Activated CD8-positive, alpha-beta T cell treated with anti-CD3 and anti-CD28 coated beads for 36 hours (primary cell): ENCODE data around the gene PRR20G. TPM values are rescaled to one million over a fixed set of nuclear protein-coding genes. Genes with fewer than 3 reads are reported as not detected.

Experiments used
- ATAC-seq: fragments of 200-7000 bp; cut with Tn5 transposase; one replicate; pipeline ENCODE4 v1.10.0; 2021; ENCODE audit warnings: mild to moderate bottlenecking, moderate library complexity
- CTCF ChIA-PET: fragments of 350-600 bp; sonication (Branson Sonifier 250); formaldehyde crosslinking; loops from one replicate; lab custom pipeline; 2021; ENCODE audit warnings: antibody characterized with exemption; lab: Charles Lee
- POLR2A ChIA-PET: fragments of 350-600 bp; sonication (Branson Sonifier 250); formaldehyde crosslinking; loops from one replicate; lab custom pipeline; 2021; ENCODE audit warnings: antibody characterized with exemption; lab: Charles Lee
- DNase-seq: peaks from one replicate; pipeline ENCODE4 v3.0.0-alpha.2; 2020
- H3K27ac Mint-ChIP-seq: one replicate; pipeline ENCODE4 v1.8.0; 2021; ENCODE audit warnings: mild to moderate bottlenecking, mixed read lengths
- H3K27me3 Mint-ChIP-seq: one replicate; pipeline ENCODE4 v1.8.0; 2021; ENCODE audit warnings: mixed read lengths
- H3K36me3 Mint-ChIP-seq: one replicate; pipeline ENCODE4 v1.8.0; 2021; ENCODE audit warnings: low read depth, mixed read lengths
- H3K4me1 Mint-ChIP-seq: one replicate; pipeline ENCODE4 v1.8.0; 2021; ENCODE audit warnings: low read depth, mixed read lengths
- H3K4me3 Mint-ChIP-seq: one replicate; pipeline ENCODE4 v1.8.0; 2021; ENCODE audit warnings: mild to moderate bottlenecking, moderate library complexity, mixed read lengths
- H3K9me3 Mint-ChIP-seq: one replicate; pipeline ENCODE4 v1.8.0; 2021; ENCODE audit warnings: mixed read lengths
- CTCF ChIP-seq: fragments of 200-600 bp; IDR thresholded peaks from one replicate; pipeline ENCODE4 v1.8.0; 2022; ENCODE audit warnings: antibody characterized with exemption, mild to moderate bottlenecking
- intact Hi-C: fragments of 100-400 bp; cut with micrococcal nuclease; formaldehyde crosslinking; loops from one replicate; pipeline ENCODE4 v1.10.0; 2022
- total RNA-seq, 2 experiments: library from RNA; stranded (reverse); gene quantifications; one replicate each; pipeline ENCODE4 v1.2.3, GENCODE V29; 2021

The PRR20G gene
- total RNA-seq, 2 experiments from 2014 or later = not detected

- Mint-ChIP-seq H3K4me1 (no peaks in the 10 kb centered on the region), H3K9me3 (peaks cover 10% of the 10 kb centered on the region), H3K27me3 (peaks cover 8% of the 10 kb centered on the region), H3K36me3 (peaks cover 1% of the 10 kb centered on the region), H3K4me3 (no peak overlapping the region), H3K27ac (no peak overlapping the region)
- intact Hi-C loops = no loop called here
- ChIA-PET CTCF (no interaction called here), POLR2A (no interaction called here)
- TF ChIP-seq CTCF = no peak
- ATAC-seq (no peak), DNase-seq (no peak)
Measured at GRCh38 chr3:127328421-127328820, 40.6 kb upstream of the PRR20G start.

GRCh38 chr3:127326341-127326740 is 38.5 kb upstream of the PRR20G start:
- peaks cover 7% of the 10 kb centered on the region for H3K27me3 Mint-ChIP-seq
- no peak for TF ChIP-seq CTCF
- ChIA-PET POLR2A (no interaction called here), CTCF (no interaction called here)
- intact Hi-C loops = no loop called here
- ATAC-seq = no peak
- no peak overlapping the region for H3K4me3 Mint-ChIP-seq
- peaks cover 1% of the 10 kb centered on the region for H3K36me3 Mint-ChIP-seq
- H3K27ac Mint-ChIP-seq = no peak overlapping the region
- peaks cover 7% of the 10 kb centered on the region for H3K9me3 Mint-ChIP-seq
- no peaks in the 10 kb centered on the region for H3K4me1 Mint-ChIP-seq
- DNase-seq = no peak

- CTCF ChIA-PET = no interaction called here
- Mint-ChIP-seq H3K4me1 (no peaks in the 10 kb centered on the region), H3K4me3 (no peak overlapping the region), H3K36me3 (peaks cover 1% of the 10 kb centered on the region), H3K27me3 (peaks cover 9% of the 10 kb centered on the region), H3K27ac (no peak overlapping the region), H3K9me3 (peaks cover 7% of the 10 kb centered on the region)
- DNase-seq (no peak), ATAC-seq (no peak)
- intact Hi-C loops = no loop called here
- no peak for TF ChIP-seq CTCF
- POLR2A ChIA-PET = no interaction called here
Measured at GRCh38 chr3:127325629-127325961, 37.7 kb upstream of the PRR20G start.

- TF ChIP-seq CTCF = no peak
- ATAC-seq (no peak), DNase-seq (no peak)
- H3K27me3 Mint-ChIP-seq = peaks cover 6% of the 10 kb centered on the region
- H3K4me1 Mint-ChIP-seq = no peaks in the 10 kb centered on the region
- peaks cover 5% of the 10 kb centered on the region for H3K9me3 Mint-ChIP-seq
- ChIA-PET CTCF (no interaction called here), POLR2A (no interaction called here)
- intact Hi-C loops = no loop called here
- no peaks in the 10 kb centered on the region for H3K36me3 Mint-ChIP-seq
- H3K4me3 Mint-ChIP-seq = no peak overlapping the region
- no peak overlapping the region for H3K27ac Mint-ChIP-seq
Measured at GRCh38 chr3:127324913-127325628, 37.2 kb upstream of the PRR20G start.

GRCh38 chr3:127324076-127324475 is 36.2 kb upstream of the PRR20G start:
- ATAC-seq (no peak), DNase-seq (no peak)
- Mint-ChIP-seq H3K4me3 (no peak overlapping the region), H3K4me1 (no peaks in the 10 kb centered on the region), H3K27ac (no peak overlapping the region), H3K9me3 (no peaks in the 10 kb centered on the region), H3K27me3 (peaks cover 6% of the 10 kb centered on the region), H3K36me3 (no peaks in the 10 kb centered on the region)
- TF ChIP-seq CTCF = no peak
- CTCF ChIA-PET = no interaction called here
- intact Hi-C loops = no loop called here
- POLR2A ChIA-PET = no interaction called here
